C4-2B (cell line): ENCODE data around the gene SRC.

ENCODE experiments used
- ZFX ChIP-seq: fragments of 450-650 bp; IDR thresholded peaks from 2 replicates; pipeline ENCODE4 v1.6.1; 2017
- TF ChIP-seq, protein P1 (sequence below): fragments of 450-650 bp; conservative IDR thresholded peaks from 2 replicates; pipeline ENCODE4 v1.5.1; 2017; ENCODE audit warnings: mild to moderate bottlenecking

DNA sequence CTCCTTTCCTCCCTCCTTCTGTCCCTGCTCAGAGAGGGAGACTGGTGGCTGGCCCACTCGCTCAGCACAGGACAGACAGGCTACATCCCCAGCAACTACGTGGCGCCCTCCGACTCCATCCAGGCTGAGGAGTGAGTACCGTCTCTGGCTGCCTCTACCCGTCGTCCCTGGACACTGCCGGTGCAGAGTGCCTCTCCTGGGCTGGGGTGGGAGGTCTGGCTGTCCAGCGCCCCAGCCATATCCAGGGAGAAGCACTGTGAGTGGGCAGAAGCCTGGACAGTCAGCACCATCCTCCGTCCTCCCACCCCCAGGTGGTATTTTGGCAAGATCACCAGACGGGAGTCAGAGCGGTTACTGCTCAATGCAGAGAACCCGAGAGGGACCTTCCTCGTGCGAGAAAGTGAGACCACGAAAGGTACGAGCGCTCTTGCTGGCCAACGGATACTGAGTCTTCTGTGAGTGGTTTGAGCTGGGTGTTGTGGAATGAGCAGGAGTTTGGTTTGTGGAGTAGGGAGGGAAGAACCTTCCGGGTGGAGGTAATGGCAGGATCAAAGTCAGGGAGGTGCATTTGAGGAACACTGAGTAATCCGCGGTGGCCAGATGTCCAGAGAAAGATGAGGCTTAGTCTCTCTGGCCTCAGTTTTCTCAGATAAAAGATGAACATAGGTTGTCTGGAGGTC, 48.1 kb downstream of the SRC start:
- TF ChIP-seq, protein P1, sequence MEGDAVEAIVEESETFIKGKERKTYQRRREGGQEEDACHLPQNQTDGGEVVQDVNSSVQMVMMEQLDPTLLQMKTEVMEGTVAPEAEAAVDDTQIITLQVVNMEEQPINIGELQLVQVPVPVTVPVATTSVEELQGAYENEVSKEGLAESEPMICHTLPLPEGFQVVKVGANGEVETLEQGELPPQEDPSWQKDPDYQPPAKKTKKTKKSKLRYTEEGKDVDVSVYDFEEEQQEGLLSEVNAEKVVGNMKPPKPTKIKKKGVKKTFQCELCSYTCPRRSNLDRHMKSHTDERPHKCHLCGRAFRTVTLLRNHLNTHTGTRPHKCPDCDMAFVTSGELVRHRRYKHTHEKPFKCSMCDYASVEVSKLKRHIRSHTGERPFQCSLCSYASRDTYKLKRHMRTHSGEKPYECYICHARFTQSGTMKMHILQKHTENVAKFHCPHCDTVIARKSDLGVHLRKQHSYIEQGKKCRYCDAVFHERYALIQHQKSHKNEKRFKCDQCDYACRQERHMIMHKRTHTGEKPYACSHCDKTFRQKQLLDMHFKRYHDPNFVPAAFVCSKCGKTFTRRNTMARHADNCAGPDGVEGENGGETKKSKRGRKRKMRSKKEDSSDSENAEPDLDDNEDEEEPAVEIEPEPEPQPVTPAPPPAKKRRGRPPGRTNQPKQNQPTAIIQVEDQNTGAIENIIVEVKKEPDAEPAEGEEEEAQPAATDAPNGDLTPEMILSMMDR: no peak
- TF ChIP-seq ZFX: no peak
